Nucleus accumbens (tissue), 56 donors: Measurements from ENCODE around the gene ITPR1.

Experiments
- DNase-seq, 56 donors: peaks; one replicate each; lab custom pipeline; 2025; lab: John Stamatoyannopoulos, UW

Gene ITPR1

GRCh38 chr3:4855676-4856075 lies 362.5 kb downstream of the ITPR1 start:
- no peak for DNase-seq

- no peak for DNase-seq
Observed at GRCh38 chr3:4856136-4856535, 363.0 kb downstream of the ITPR1 start.

- no peak for DNase-seq
Observed at GRCh38 chr3:4856564-4856963, 363.4 kb downstream of the ITPR1 start.

GRCh38 chr3:4856986-4857385 lies 363.8 kb downstream of the ITPR1 start:
- no peak for DNase-seq

- no peak for DNase-seq
Observed at GRCh38 chr3:4859788-4860187, 366.6 kb downstream of the ITPR1 start.

GRCh38 chr3:4862973-4863372 lies 369.8 kb downstream of the ITPR1 start:
- DNase-seq, result no peak

- DNase-seq, result no peak
Observed at GRCh38 chr3:4864503-4864902, 371.4 kb downstream of the ITPR1 start.

- no peak for DNase-seq
Observed at GRCh38 chr3:4865714-4866113, 372.6 kb downstream of the ITPR1 start.

- no peak for DNase-seq
Observed at GRCh38 chr3:4866866-4867265, 373.7 kb downstream of the ITPR1 start.

- no peak for DNase-seq
Observed at GRCh38 chr3:4877173-4877787, 384.1 kb downstream of the ITPR1 start.

- DNase-seq, result no peak
Observed at GRCh38 chr3:4880850-4881249, 387.7 kb downstream of the ITPR1 start.

GRCh38 chr3:4882548-4882947 lies 389.4 kb downstream of the ITPR1 start:
- DNase-seq, result no peak

- no peak for DNase-seq
Observed at GRCh38 chr3:4883011-4883410, 389.9 kb downstream of the ITPR1 start.

- no peak for DNase-seq
Observed at GRCh38 chr3:4884888-4885287, 391.7 kb downstream of the ITPR1 start.

- no peak for DNase-seq
Observed at GRCh38 chr3:4885316-4885715, 392.2 kb downstream of the ITPR1 start.

- DNase-seq, result no peak
Observed at GRCh38 chr3:4886448-4886847, 393.3 kb downstream of the ITPR1 start.

GRCh38 chr3:4887177-4887576 lies 394.0 kb downstream of the ITPR1 start:
- no peak for DNase-seq

- no peak for DNase-seq
Observed at GRCh38 chr3:4888913-4889846, 396.0 kb downstream of the ITPR1 start.

GRCh38 chr3:4889896-4890295 lies 396.7 kb downstream of the ITPR1 start:
- DNase-seq, result no peak

GRCh38 chr3:4894891-4895530 lies 401.9 kb downstream of the ITPR1 start:
- DNase-seq, result no peak

GRCh38 chr3:4895838-4896237 lies 402.7 kb downstream of the ITPR1 start:
- no peak for DNase-seq
